GM10266 (cell line): Measurements from ENCODE around the gene CFAP57.

ENCODE experiments used
- DNase-seq: peaks from one replicate; pipeline ENCODE4 v3.0.0; 2012; ENCODE audit errors: extremely low spot score
- CTCF ChIP-seq: IDR thresholded peaks from 2 replicates; pipeline ENCODE4 v1.5.1; 2012; ENCODE audit warnings: mild to moderate bottlenecking, low read depth; ENCODE audit not compliant: control insufficient read depth, insufficient read depth; ENCODE audit errors: missing control alignments

The CFAP57 gene

GRCh38 chr1:43284546-43285110 lies 112.5 kb downstream of the CFAP57 start:
- TF ChIP-seq CTCF, result no peak
- DNase-seq, result no peak

GRCh38 chr1:43285269-43285990 lies 113.3 kb downstream of the CFAP57 start, which contains the start of gene C1orf210:
Gene C1orf210 (minus strand): TSS chr1:43285581. CDS start chr1:43283270, 2,311 bp downstream.
- TF ChIP-seq CTCF, result no peak
- no peak for DNase-seq

GRCh38 chr1:43286115-43286514 lies 114.0 kb downstream of the CFAP57 start:
- no peak for TF ChIP-seq CTCF
- DNase-seq, result no peak

GRCh38 chr1:43286533-43286932 lies 114.4 kb downstream of the CFAP57 start:
- no peak for DNase-seq
- TF ChIP-seq CTCF, result no peak

GRCh38 chr1:43288058-43288784 lies 116.1 kb downstream of the CFAP57 start:
- DNase-seq, result no peak
- TF ChIP-seq CTCF, result no peak

GRCh38 chr1:43288785-43289706 lies 116.9 kb downstream of the CFAP57 start:
- TF ChIP-seq CTCF, result no peak
- no peak for DNase-seq
